H9 (cell line): ENCODE results near the gene COA5. TPM values are rescaled to one million over a fixed set of nuclear protein-coding genes. Genes with fewer than 3 reads are reported as not detected.

Experiments used
- DNase-seq: peaks from one replicate; pipeline ENCODE4 v3.0.0-alpha.2; 2017
- H2AFZ ChIP-seq: one replicate; pipeline ENCODE4 v1.6.1; 2013; ENCODE audit warnings: mild to moderate bottlenecking, low read length, control low read depth, moderate library complexity
- H2AK5ac ChIP-seq: 2 replicates; pipeline ENCODE4 v1.6.1; 2013; ENCODE audit warnings: low read length, control low read depth, mixed read lengths; ENCODE audit not compliant: insufficient read length
- H2BK120ac ChIP-seq: one replicate; pipeline ENCODE4 v1.6.1; 2013; ENCODE audit warnings: low read depth, mild to moderate bottlenecking, low read length, control low read depth, inconsistent platforms; ENCODE audit not compliant: poor library complexity, severe bottlenecking
- H2BK12ac ChIP-seq: 2 replicates; pipeline ENCODE4 v1.6.1; 2013; ENCODE audit warnings: low read length, control low read depth, mixed read lengths, low read depth; ENCODE audit not compliant: insufficient read length
- H2BK15ac ChIP-seq: 2 replicates; pipeline ENCODE4 v1.6.1; 2013; ENCODE audit warnings: low read depth, low read length, control low read depth
- H2BK20ac ChIP-seq: one replicate; pipeline ENCODE4 v1.6.1; 2013; ENCODE audit warnings: low read depth, mild to moderate bottlenecking, low read length, control low read depth, inconsistent platforms; ENCODE audit not compliant: poor library complexity, severe bottlenecking
- H2BK5ac ChIP-seq: 2 replicates; pipeline ENCODE4 v1.6.1; 2013; ENCODE audit warnings: low read length, control low read depth, mixed read lengths; ENCODE audit not compliant: insufficient read length
- H3K14ac ChIP-seq: 2 replicates; pipeline ENCODE4 v1.6.1; 2013; ENCODE audit warnings: low read length, control low read depth; ENCODE audit not compliant: insufficient read depth
- H3K18ac ChIP-seq: 2 replicates; pipeline ENCODE4 v1.6.1; 2013; ENCODE audit warnings: low read depth, mild to moderate bottlenecking, mixed read lengths, low read length, control low read depth; ENCODE audit not compliant: insufficient read length
- H3K23ac ChIP-seq: 2 replicates; pipeline ENCODE4 v1.6.1; 2013; ENCODE audit warnings: low read length, control low read depth, mixed read lengths, low read depth; ENCODE audit not compliant: insufficient read length
- H3K23me2 ChIP-seq: 2 replicates; pipeline ENCODE4 v1.6.1; 2013; ENCODE audit warnings: low read depth, mild to moderate bottlenecking, mixed read lengths, low read length, control low read depth; ENCODE audit not compliant: insufficient read length, poor library complexity, severe bottlenecking
- H3K27ac ChIP-seq: 2 replicates; pipeline ENCODE4 v1.5.1; 2013; ENCODE audit warnings: low read length, control low read depth, mixed read lengths, low read depth; ENCODE audit not compliant: insufficient read length
- H3K27me3 ChIP-seq: 2 replicates; pipeline ENCODE4 v1.6.1; 2013; ENCODE audit warnings: low read length, control low read depth, inconsistent platforms; ENCODE audit not compliant: insufficient read depth
- H3K4ac ChIP-seq: 2 replicates; pipeline ENCODE4 v1.6.1; 2013; ENCODE audit warnings: low read depth, mild to moderate bottlenecking, control low read depth, inconsistent platforms, low read length, moderate library complexity
- H3K4me1 ChIP-seq: 2 replicates; pipeline ENCODE4 v1.6.1; 2013; ENCODE audit warnings: low read length, control low read depth, inconsistent platforms; ENCODE audit not compliant: insufficient read depth
- H3K4me2 ChIP-seq: 2 replicates; pipeline ENCODE4 v1.6.1; 2013; ENCODE audit warnings: low read length, control low read depth, mixed read lengths; ENCODE audit not compliant: insufficient read length, insufficient read depth
- H3K56ac ChIP-seq: 2 replicates; pipeline ENCODE4 v1.6.1; 2013; ENCODE audit warnings: low read depth, mild to moderate bottlenecking, mixed read lengths, low read length, control low read depth; ENCODE audit not compliant: insufficient read length
- H3K79me1 ChIP-seq: 2 replicates; pipeline ENCODE4 v1.6.1; 2013; ENCODE audit warnings: low read depth, mild to moderate bottlenecking, moderate library complexity, low read length, control low read depth, inconsistent platforms; ENCODE audit not compliant: insufficient read depth, poor library complexity, severe bottlenecking
- H3K79me2 ChIP-seq: 2 replicates; pipeline ENCODE4 v1.6.1; 2013; ENCODE audit warnings: low read length, control low read depth, inconsistent platforms; ENCODE audit not compliant: insufficient read depth
- H3K9ac ChIP-seq: 2 replicates; pipeline ENCODE4 v1.6.1; 2013; ENCODE audit warnings: low read length, control low read depth, mixed read lengths; ENCODE audit not compliant: insufficient read length; ENCODE audit errors: extremely low read depth
- H3K9me3 ChIP-seq: one replicate; pipeline ENCODE4 v1.6.1; 2013; ENCODE audit warnings: low read depth, low read length, inconsistent platforms; ENCODE audit not compliant: control insufficient read depth
- H3T11ph ChIP-seq: one replicate; pipeline ENCODE4 v1.6.1; 2013; ENCODE audit warnings: mild to moderate bottlenecking, low read length, control low read depth, inconsistent platforms
- H4K20me1 ChIP-seq: one replicate; pipeline ENCODE4 v1.6.1; 2013; ENCODE audit not compliant: control insufficient read depth, insufficient read length, insufficient read depth
- H4K5ac ChIP-seq: 2 replicates; pipeline ENCODE4 v1.6.1; 2013; ENCODE audit warnings: low read depth, mild to moderate bottlenecking, mixed read lengths, low read length, control low read depth; ENCODE audit not compliant: insufficient read length
- H4K8ac ChIP-seq: replicated peaks from 2 replicates; pipeline ENCODE4 v1.6.1; 2013; ENCODE audit warnings: low read length, control low read depth, mixed read lengths, low read depth; ENCODE audit not compliant: insufficient read length
- H4K91ac ChIP-seq: 2 replicates; pipeline ENCODE4 v1.6.1; 2013; ENCODE audit warnings: low read depth, mild to moderate bottlenecking, moderate library complexity, mixed read lengths, low read length, control low read depth; ENCODE audit not compliant: insufficient read length
- H3K27ac Mint-ChIP-seq, 3 experiments: 2 replicates in 2 of 3; 3 replicates in 1 of 3; pipeline ENCODE4 v1.8.0; 2020 to 2021; ENCODE audit warnings: mixed read lengths in 3 of 3, mild to moderate bottlenecking in 1 of 3, moderate library complexity in 1 of 3
- H3K27me3 Mint-ChIP-seq: 2 replicates; pipeline ENCODE4 v1.8.0; 2021; ENCODE audit warnings: low read depth, mild to moderate bottlenecking, moderate library complexity, mixed read lengths
- H3K36me3 Mint-ChIP-seq, 3 experiments: 2 replicates in 2 of 3; 3 replicates in 1 of 3; pipeline ENCODE4 v1.8.0; 2020 to 2021; ENCODE audit warnings: low read depth in 3 of 3, mixed read lengths in 3 of 3; ENCODE audit not compliant: insufficient read depth in 1 of 3
- H3K4me1 Mint-ChIP-seq, 2 experiments: 2 replicates each; pipeline ENCODE4 v1.8.0; 2020; ENCODE audit warnings: mixed read lengths in 2 of 2
- H3K4me3 Mint-ChIP-seq, 2 experiments: 2 replicates in 1 of 2; 3 replicates in 1 of 2; pipeline ENCODE4 v1.8.0; 2020 to 2021; ENCODE audit warnings: mild to moderate bottlenecking in 2 of 2, mixed read lengths in 2 of 2, moderate library complexity in 1 of 2
- H3K9me3 Mint-ChIP-seq, 2 experiments: 2 replicates in 1 of 2; 3 replicates in 1 of 2; pipeline ENCODE4 v1.8.0; 2020; ENCODE audit warnings: mild to moderate bottlenecking in 2 of 2, mixed read lengths in 2 of 2, moderate library complexity in 1 of 2
- CTCF ChIP-seq: fragments of 200-600 bp; sonication (generic); conservative IDR thresholded peaks from 3 replicates; pipeline ENCODE4 v1.8.0; 2021; ENCODE audit warnings: antibody characterized with exemption, mild to moderate bottlenecking
- WGBS: extraction: QIAGEN DNeasy Blood & Tissue Kit; methylation state at CpG from one replicate; pipeline ENCODE4 v1.1.7; 2013; ENCODE audit warnings: missing lambda C conversion rate, low lambda C conversion rate, mixed read lengths; ENCODE audit not compliant: insufficient read length; ENCODE audit errors: extremely low coverage; 5-methylcytosine and 5-hydroxymethylcytosine counted together
- total RNA-seq: library from RNA; stranded (reverse); gene quantifications from 2 replicates; pipeline ENCODE4 v1.2.1, GENCODE V29; 2021

COA5 gene
- total RNA-seq, 1 experiment from 2014 or later = 23.6 TPM

DNA sequence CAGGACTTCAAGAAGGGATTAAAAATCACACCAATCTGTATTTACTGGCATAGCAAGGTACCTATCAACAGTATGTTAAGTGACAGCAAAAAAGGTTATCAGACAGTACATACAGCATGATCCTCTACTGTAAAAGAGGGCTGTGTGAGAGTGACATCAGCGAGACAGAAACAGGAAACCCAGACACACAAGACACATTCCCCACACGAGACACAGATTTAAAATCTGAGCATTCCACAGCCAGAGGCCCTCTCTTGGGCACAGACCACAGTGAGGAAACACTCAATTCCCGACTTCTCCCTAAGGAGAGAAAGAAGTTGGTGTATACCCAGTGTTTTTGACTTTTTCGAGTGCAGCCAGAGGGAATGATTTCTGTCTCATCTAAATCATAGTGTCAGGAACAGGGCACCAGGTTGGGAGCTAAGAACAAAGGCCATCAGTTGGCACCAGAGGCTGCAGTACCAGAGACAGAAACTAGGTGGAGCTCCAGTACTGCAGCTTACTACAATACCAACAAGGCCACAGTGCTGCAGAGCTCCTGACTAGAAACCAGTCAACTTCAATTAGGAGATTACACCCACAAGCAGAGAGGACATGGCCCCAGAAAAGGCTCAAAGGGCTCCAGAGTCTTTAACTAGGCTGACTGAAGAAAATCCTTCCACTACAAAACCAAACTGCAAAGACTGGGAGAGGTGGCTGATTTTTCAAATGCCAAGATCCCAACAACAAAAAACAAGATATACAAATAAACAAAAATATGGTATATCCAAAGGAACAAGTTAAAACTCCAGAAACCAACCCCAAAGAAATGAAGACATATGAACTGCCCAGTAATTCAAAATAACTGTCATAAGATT lies 41.1 kb upstream of the COA5 start:
- Mint-ChIP-seq H3K4me1 (peaks cover 7 to 9% of the 10 kb centered on the region in 2 experiments), H3K4me3 (no peak overlapping the region)

More for the DNA sequence above, 41.1 kb upstream of the COA5 start:
- Mint-ChIP-seq H3K27ac (no peak overlapping the region), H3K9me3 (no peaks in the 10 kb centered on the region), H3K27me3 (no peaks in the 10 kb centered on the region), H3K36me3 (no peaks in the 10 kb centered on the region)
- no CpG with 5 or more reads among the region's 4 CpGs for WGBS
- no peaks in the 10 kb centered on the region for H3K4me1 ChIP-seq
- H3K14ac ChIP-seq = no peak overlapping the region
- peak; percentile 87 for DNase-seq
- no peak overlapping the region for H2AFZ ChIP-seq
- no peak overlapping the region for H2BK15ac ChIP-seq
- no peak overlapping the region for H3K23ac ChIP-seq
- H3T11ph ChIP-seq = no peak overlapping the region
- no peak overlapping the region for H3K56ac ChIP-seq
- no peak overlapping the region for H3K4me2 ChIP-seq
- H3K18ac ChIP-seq = no peak overlapping the region
- no peak overlapping the region for H2BK20ac ChIP-seq
- H3K23me2 ChIP-seq = no peaks in the 10 kb centered on the region
- no peak overlapping the region for H4K8ac ChIP-seq
- no peak overlapping the region for H4K91ac ChIP-seq
- H4K20me1 ChIP-seq = no peaks in the 10 kb centered on the region
- H3K79me1 ChIP-seq = no peaks in the 10 kb centered on the region
- H3K27ac ChIP-seq = no peak overlapping the region
- H4K5ac ChIP-seq = no peak overlapping the region
- H2AK5ac ChIP-seq = no peak overlapping the region
- no peak overlapping the region for H2BK12ac ChIP-seq
- no peaks in the 10 kb centered on the region for H3K27me3 ChIP-seq
- no peak overlapping the region for H2BK5ac ChIP-seq
- no peaks in the 10 kb centered on the region for H3K9me3 ChIP-seq
- no peak overlapping the region for H3K9ac ChIP-seq
- H3K4ac ChIP-seq = no peak overlapping the region
- TF ChIP-seq CTCF = peak; percentile 99
- H2BK120ac ChIP-seq = no peak overlapping the region
- no peaks in the 10 kb centered on the region for H3K79me2 ChIP-seq
